ENCODE results near the gene FIS1.

GRCh38 chr7:101288439-101288838 is 43.6 kb upstream of the FIS1 start:
- TF ChIP-seq EZH2phosphoT487 (IDR thresholded peaks at IDR 0.05) (no peak), EZH2 (IDR thresholded peaks at IDR 0.05) (no peak)
- TF ChIP-seq, protein P1, sequence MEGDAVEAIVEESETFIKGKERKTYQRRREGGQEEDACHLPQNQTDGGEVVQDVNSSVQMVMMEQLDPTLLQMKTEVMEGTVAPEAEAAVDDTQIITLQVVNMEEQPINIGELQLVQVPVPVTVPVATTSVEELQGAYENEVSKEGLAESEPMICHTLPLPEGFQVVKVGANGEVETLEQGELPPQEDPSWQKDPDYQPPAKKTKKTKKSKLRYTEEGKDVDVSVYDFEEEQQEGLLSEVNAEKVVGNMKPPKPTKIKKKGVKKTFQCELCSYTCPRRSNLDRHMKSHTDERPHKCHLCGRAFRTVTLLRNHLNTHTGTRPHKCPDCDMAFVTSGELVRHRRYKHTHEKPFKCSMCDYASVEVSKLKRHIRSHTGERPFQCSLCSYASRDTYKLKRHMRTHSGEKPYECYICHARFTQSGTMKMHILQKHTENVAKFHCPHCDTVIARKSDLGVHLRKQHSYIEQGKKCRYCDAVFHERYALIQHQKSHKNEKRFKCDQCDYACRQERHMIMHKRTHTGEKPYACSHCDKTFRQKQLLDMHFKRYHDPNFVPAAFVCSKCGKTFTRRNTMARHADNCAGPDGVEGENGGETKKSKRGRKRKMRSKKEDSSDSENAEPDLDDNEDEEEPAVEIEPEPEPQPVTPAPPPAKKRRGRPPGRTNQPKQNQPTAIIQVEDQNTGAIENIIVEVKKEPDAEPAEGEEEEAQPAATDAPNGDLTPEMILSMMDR (IDR thresholded peaks at IDR 0.05), result no peak
